Adrenal gland (tissue), 5 donors: ENCODE results near the gene ST13.

ENCODE experiments used
- POLR2A ChIP-seq, 2 donors: fragments of 450-650 bp; IDR thresholded peaks; one replicate each; pipeline ENCODE4 v1.6.1; 2017; ENCODE audit warnings: antibody characterized with exemption in 2 of 2, mild to moderate bottlenecking in 2 of 2, moderate library complexity in 1 of 2
- TF ChIP-seq, protein P1 (sequence below), 6 experiments: fragments of 450-650 bp in 4 of 6; fragments of 200-600 bp in 2 of 6; sonication (generic) in 1 of 6; IDR thresholded peaks; 1 replicate in 5 of 6; 2 replicates in 1 of 6; pipeline versions ENCODE4 v1.5.1 to v1.8.0; 2016 to 2021; ENCODE audit warnings: antibody characterized with exemption in 6 of 6, mild to moderate bottlenecking in 2 of 6, moderate library complexity in 1 of 6
- donor health status: DM: no; HTN: no; CAD: no.

DNA sequence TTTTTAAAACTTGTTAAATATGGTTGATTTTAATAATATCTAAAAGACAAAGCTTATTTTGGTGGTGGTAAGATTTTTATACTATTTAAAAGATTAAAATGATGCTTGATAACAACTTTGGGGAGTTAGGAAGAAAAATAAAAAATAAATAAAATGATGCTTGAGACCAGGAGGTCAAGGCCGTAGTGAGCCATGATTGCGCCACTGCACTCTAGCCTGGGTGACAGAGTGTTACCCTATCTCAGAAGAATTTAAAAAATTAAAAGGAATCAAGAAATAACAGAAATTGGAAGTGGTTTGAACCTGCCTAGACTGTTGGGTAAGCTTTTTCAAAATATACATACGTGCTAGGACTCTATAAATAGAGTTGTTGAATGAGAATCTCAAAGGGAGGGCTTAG lies 17.6 kb upstream of the ST13 start:
- TF ChIP-seq, protein P1, sequence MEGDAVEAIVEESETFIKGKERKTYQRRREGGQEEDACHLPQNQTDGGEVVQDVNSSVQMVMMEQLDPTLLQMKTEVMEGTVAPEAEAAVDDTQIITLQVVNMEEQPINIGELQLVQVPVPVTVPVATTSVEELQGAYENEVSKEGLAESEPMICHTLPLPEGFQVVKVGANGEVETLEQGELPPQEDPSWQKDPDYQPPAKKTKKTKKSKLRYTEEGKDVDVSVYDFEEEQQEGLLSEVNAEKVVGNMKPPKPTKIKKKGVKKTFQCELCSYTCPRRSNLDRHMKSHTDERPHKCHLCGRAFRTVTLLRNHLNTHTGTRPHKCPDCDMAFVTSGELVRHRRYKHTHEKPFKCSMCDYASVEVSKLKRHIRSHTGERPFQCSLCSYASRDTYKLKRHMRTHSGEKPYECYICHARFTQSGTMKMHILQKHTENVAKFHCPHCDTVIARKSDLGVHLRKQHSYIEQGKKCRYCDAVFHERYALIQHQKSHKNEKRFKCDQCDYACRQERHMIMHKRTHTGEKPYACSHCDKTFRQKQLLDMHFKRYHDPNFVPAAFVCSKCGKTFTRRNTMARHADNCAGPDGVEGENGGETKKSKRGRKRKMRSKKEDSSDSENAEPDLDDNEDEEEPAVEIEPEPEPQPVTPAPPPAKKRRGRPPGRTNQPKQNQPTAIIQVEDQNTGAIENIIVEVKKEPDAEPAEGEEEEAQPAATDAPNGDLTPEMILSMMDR (IDR thresholded peaks at IDR 0.05), result no peak
- TF ChIP-seq POLR2A (IDR thresholded peaks at IDR 0.05), result no peak
